GM21381 (cell line): Measurements from ENCODE around the gene CTDSPL.
"Not testable (repeated sequence)": the region's sequence is repeated elsewhere in the genome, so short reads cannot be mapped to it uniquely, and the experiment has no call there.

Source experiments
- ATAC-seq: cut with Tn5 transposase; IDR thresholded peaks from one replicate; pipeline ENCODE4 v1.9.1; 2021; ENCODE audit warnings: mild to moderate bottlenecking, moderate library complexity; ENCODE audit not compliant: unreplicated experiment

CTDSPL gene

GRCh38 chr3:37985637-37986320, 124.1 kb downstream of the CTDSPL start:
- ATAC-seq: no peak

GRCh38 chr3:37986479-37987314, 125.0 kb downstream of the CTDSPL start:
- ATAC-seq: no peak

GRCh38 chr3:37987315-37987697, 125.6 kb downstream of the CTDSPL start:
- ATAC-seq: no peak

- ATAC-seq: no peak
Observed at GRCh38 chr3:37987751-37988179, 126.1 kb downstream of the CTDSPL start.

- not testable (repeated sequence) for ATAC-seq
Observed at GRCh38 chr3:37988376-37988775, 126.7 kb downstream of the CTDSPL start.

GRCh38 chr3:37988931-37989525, 127.3 kb downstream of the CTDSPL start:
- no peak for ATAC-seq

GRCh38 chr3:37989821-37990480, 128.3 kb downstream of the CTDSPL start:
- ATAC-seq: no peak

GRCh38 chr3:37990527-37990926, 128.8 kb downstream of the CTDSPL start, which contains the start of gene VILL:
VILL (plus strand) TSS chr3:37990786; CDS start chr3:37993673, 2,887 bp downstream.
- no peak for ATAC-seq

GRCh38 chr3:37991109-37991508, 129.4 kb downstream of the CTDSPL start:
- no peak for ATAC-seq

GRCh38 chr3:37991823-37992222, 130.1 kb downstream of the CTDSPL start:
- no peak for ATAC-seq

- ATAC-seq: no peak
Observed at GRCh38 chr3:37992271-37993066, 130.8 kb downstream of the CTDSPL start.

GRCh38 chr3:37993067-37993455, 131.4 kb downstream of the CTDSPL start:
- ATAC-seq: no peak

- no peak for ATAC-seq
Observed at GRCh38 chr3:37993460-37993819, 131.8 kb downstream of the CTDSPL start.

GRCh38 chr3:37993820-37994638, 132.3 kb downstream of the CTDSPL start:
- ATAC-seq: peak; percentile 55

- ATAC-seq: no peak
Observed at GRCh38 chr3:37994639-37994972, 132.9 kb downstream of the CTDSPL start.

GRCh38 chr3:37995652-37996641, 134.3 kb downstream of the CTDSPL start:
- ATAC-seq: no peak

- ATAC-seq: peak; percentile 47
Observed at GRCh38 chr3:37996785-37997301, 135.2 kb downstream of the CTDSPL start.

GRCh38 chr3:37997342-37997741, 135.7 kb downstream of the CTDSPL start:
- no peak for ATAC-seq
